ENCODE data around the gene LRFN4. TPM values are rescaled to one million over a fixed set of nuclear protein-coding genes. Genes with fewer than 3 reads are reported as not detected.

Gene LRFN4
- total and polyA plus RNA-seq, 10 of the 15 experiments (the other 5 are each of a cell fraction or from before 2014, with no cell fraction given), result 0.03 to 43.8 (median 4.9) TPM

DNA sequence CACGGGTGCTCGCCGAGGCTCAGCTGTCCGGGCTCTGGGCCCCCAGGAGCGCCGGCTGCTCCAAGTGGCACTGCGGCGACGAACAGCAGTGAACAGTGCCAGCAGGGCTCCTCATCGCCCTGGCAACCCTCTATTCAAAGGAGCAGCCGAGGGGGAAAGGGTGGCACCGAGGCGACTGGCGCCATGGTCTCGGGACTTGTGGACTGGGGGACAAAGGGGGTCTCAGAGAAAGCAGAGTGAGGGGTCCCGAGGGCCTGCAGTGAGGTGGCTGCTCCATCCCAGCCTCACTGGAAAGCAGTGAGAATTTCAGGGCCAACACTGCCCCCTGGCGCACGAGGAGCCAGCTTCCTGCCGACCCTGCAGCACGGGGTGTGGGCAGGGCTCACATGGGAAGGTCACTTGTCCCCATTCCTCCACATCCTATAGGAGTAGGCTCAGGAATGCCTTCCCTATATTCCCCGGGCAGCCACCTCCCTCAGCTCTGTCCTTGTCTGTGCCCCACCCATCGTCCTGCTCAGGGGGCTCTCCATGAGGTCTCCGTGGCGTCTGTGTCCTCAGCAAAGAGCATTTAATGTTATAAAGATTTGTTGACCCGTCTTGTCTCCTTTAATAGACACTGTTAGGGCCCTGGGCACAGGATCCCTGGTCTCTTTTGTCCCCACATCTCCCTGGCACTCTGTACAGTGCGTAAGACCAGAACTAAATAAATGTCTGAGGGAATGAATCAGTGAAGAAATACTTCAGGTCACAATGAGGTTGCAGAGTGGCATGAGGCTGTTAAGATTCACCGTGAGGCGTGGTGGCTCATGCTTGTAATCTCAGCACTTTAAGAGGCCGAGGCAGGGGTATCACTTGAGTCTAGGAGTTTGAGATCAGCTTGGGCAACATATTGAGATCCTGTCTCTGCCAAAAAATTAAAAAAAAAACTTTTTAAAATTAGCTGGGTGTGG lies 26.4 kb downstream of the LRFN4 start:
- Histone ChIP-seq H3K4me1 (ENCODE audit: control insufficient read depth, insufficient read depth, low read length) (peaks cover 3% of the 10 kb centered on the region; the same call in 1 of the 2 replicates), H3K79me2 (ENCODE audit: control insufficient read depth, insufficient read depth, low read length) (no peaks in the 10 kb centered on the region), H3K9ac (ENCODE audit: control insufficient read depth, insufficient read depth, low read length) (no peak overlapping the region), H2AFZ (ENCODE audit: control insufficient read depth, low read depth, low read length) (no peak overlapping the region), H3K4me3 (no peak overlapping the region), H3K27me3 (replicated peaks in 1 of 2; ENCODE audit: control insufficient read depth in 2 of 2, insufficient read depth in 2 of 2, low read length in 1 of 2) (peaks cover 0 to 3% of the 10 kb centered on the region in 2 experiments; a peak in 2 of 4 replicates), H3K27ac (ENCODE audit: control insufficient read depth, insufficient read depth) (no peak overlapping the region), H4K20me1 (ENCODE audit: control insufficient read depth, insufficient read depth) (no peaks in the 10 kb centered on the region; the same call in 1 of the 2 replicates), H3K9me3 (replicated peaks; ENCODE audit: control insufficient read depth, insufficient read depth, low read length) (no peaks in the 10 kb centered on the region), H3K4me2 (ENCODE audit: control insufficient read depth, insufficient read depth) (no peak overlapping the region), H3K36me3 (ENCODE audit: control insufficient read depth in 2 of 2, insufficient read depth in 2 of 2, low read length in 1 of 2) (no peaks in the 10 kb centered on the region)
- WGBS (ENCODE audit: insufficient coverage, insufficient replicate concordance, low lambda C conversion rate, missing lambda C conversion rate), result 34% methylated on average over 29 of the region's 29 CpGs
- intact Hi-C loops (cut with micrococcal nuclease; ENCODE audit: unreplicated experiment) (loop anchor here (1.0 to 2.0 kb wide), 2 partner anchors 48 to 189 kb away; no protein-coding TSS in a partner anchor), in situ Hi-C loops (cut with MboI) (loop anchor here (5.0 kb wide), 1 partner anchor 191 kb away; no protein-coding TSS in a partner anchor)
- POLR2A ChIA-PET, result no interaction called here
- ATAC-seq (peak; percentile 94), DNase-seq (ENCODE audit: low read depth, low spot score) (no peak), FAIRE-seq (peak; percentile 68)
- RAD21 ChIA-PET (ENCODE audit: unreplicated experiment), result interaction anchor here (1.1 to 2.7 kb wide), 3 partner anchors 11 to 193 kb away, joined by 3 to 7 read pairs (median 3); no protein-coding TSS in a partner anchor
- SMC1A ChIA-PET (ENCODE audit: uncharacterized antibody, unreplicated experiment), result interaction anchor here (1.2 to 1.7 kb wide), 2 partner anchors 41 to 188 kb away, joined by 5 to 7 read pairs; no protein-coding TSS in a partner anchor
- CTCF ChIA-PET, result interaction anchor here (0.8 to 2.7 kb wide), 11 partner anchors 10 to 497 kb away, joined by 3 to 11 read pairs (median 3); partner anchors contain the start of genes RBM4B and RCE1
- no TSS peak for BruUV-seq (replicated peaks)
- TF ChIP-seq EP300 (IDR thresholded peaks at IDR 0.05; ENCODE audit: borderline replicate concordance in 1 of 2, control insufficient read depth in 1 of 2, low read depth in 2 of 2, low read length in 2 of 2), result no peak
- no peak for TF ChIP-seq SIX5 (IDR thresholded peaks at IDR 0.05; ENCODE audit: low read depth, low read length, severe bottlenecking)
- no peak for TF ChIP-seq TCF7 (IDR thresholded peaks at IDR 0.05; ENCODE audit: borderline replicate concordance)
- TF ChIP-seq ZNF592 (IDR thresholded peaks at IDR 0.05), result no peak
- 0 out of 2 replicates have a peak, but pooled peaks have one; percentile 45 for TF ChIP-seq YY1 (IDR thresholded peaks at IDR 0.05; ENCODE audit: low read depth, low read length)
- TF ChIP-seq NR2F1 (conservative IDR thresholded peaks at IDR 0.05), result peak; percentile 37; the same call in 1 of the 2 replicates
- no peak for TF ChIP-seq IRF3 (IDR thresholded peaks at IDR 0.05)
- TF ChIP-seq RUNX3 (IDR thresholded peaks at IDR 0.05; ENCODE audit: low read length), result no peak
- no peak for TF ChIP-seq CHD2 (IDR thresholded peaks at IDR 0.05; ENCODE audit: borderline replicate concordance, low read depth, low read length)
- TF ChIP-seq POLR2AphosphoS2 (IDR thresholded peaks at IDR 0.05; ENCODE audit: low read depth, low read length), result no peak
- TF ChIP-seq HDAC2 (IDR thresholded peaks at IDR 0.05), result no peak
- peak; percentile 36; the same call in 1 of the 2 replicates for TF ChIP-seq IKZF1 (conservative IDR thresholded peaks at IDR 0.05)
- no peak for TF ChIP-seq CBX3 (IDR thresholded peaks at IDR 0.05; ENCODE audit: borderline replicate concordance, low read depth)
- TF ChIP-seq RAD21 (IDR thresholded peaks at IDR 0.05; ENCODE audit: insufficient read depth, low read depth, low read length), result peak; percentile 71
- no peak for TF ChIP-seq SREBF1 (IDR thresholded peaks at IDR 0.05; ENCODE audit: low read length)
- TF ChIP-seq CBX5 (IDR thresholded peaks at IDR 0.05; ENCODE audit: low read depth), result no peak
- TF ChIP-seq POLR2AphosphoS5 (IDR thresholded peaks at IDR 0.05; ENCODE audit: low read length), result no peak
- TF ChIP-seq SMC3 (IDR thresholded peaks at IDR 0.05; ENCODE audit: borderline replicate concordance, low read length), result peak; percentile 65; the same call in 1 of the 2 replicates
